Stimulated activated CD4-positive, alpha-beta T cell treated with anti-CD3 and anti-CD28 coated beads, Interleukin-4, amount 100 ng/mL, for 1 hour (primary cell): ENCODE data around the gene ZNF223.

Source experiments
- DNase-seq: peaks from one replicate; pipeline ENCODE4 v3.0.0-alpha.2; 2020

The ZNF223 gene

GRCh38 chr19:44051650-44052402, at the start of gene ZNF223:
TSS of gene ZNF223 (plus strand) at chr19:44052036. CDS start at chr19:44055177, 3,141 bp downstream.
- DNase-seq, result peak; percentile 76

DNA sequence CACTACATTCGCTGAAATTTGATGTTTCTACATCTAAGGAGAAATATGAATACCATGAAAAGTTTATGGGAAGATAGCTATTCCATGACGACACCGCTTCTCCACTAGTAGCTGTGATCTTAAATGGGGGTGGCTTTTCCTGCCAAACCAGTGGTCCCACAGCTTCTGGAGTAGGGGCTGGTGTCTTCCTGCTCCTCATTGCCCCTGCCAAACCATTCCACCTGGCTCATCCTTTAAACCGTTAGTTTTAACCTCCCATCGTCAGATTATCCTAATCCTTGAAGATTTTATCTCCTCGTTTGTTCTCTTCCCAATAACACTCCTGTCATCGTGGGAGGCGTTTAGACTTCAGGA, 49.6 kb upstream of the ZNF223 start:
- no peak for DNase-seq

GRCh38 chr19:44002566-44003460, 49.0 kb upstream of the ZNF223 start, which contains the start of gene ZNF230:
TSS of gene ZNF230 (plus strand) at chr19:44002957. CDS start at chr19:44007079, 4,122 bp downstream.
- peak; percentile 73 for DNase-seq

DNA sequence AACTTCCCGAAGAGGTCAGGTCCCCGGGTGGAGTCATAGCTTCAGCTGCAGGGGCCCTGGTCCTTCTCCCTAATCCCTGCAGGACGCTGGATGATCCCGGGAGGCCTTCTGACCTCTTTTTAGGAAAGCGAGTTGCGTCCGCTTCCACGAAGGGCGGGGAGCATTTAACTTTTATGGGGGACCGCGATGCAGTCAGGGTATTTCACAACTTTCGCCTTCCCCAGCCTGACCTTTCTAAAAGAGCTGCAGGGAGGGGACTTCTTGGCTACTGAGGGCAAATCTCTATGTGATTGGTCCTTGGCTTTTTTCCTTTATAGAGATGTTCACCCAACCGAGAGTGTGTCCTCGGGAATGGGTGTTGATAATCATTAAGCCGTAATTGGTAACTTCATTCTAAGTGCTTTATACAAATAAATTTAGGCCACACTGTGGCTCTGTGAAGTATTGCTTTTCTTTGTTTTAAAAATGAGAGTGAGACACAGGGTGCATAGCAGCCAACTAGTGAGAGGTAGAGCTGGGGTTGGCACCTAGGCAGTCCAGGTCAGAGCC, 48.3 kb upstream of the ZNF223 start:
- DNase-seq, result no peak

GRCh38 chr19:44005973-44006372, 45.9 kb upstream of the ZNF223 start:
- DNase-seq, result no peak

GRCh38 chr19:44007473-44007872, 44.4 kb upstream of the ZNF223 start:
- no peak for DNase-seq

DNA sequence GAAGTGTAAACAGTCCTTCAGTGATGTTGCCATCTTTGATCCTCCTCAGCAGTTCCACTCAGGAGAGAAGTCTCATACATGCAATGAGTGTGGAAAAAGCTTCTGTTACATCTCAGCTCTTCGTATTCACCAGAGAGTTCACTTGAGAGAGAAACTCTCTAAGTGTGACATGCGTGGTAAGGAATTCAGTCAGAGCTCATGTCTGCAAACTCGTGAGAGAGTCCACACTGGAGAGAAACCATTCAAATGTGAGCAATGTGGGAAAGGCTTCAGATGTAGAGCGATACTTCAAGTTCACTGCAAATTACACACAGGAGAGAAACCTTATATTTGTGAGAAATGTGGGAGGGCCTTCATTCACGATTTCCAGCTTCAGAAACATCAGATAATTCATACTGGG, 41.4 kb upstream of the ZNF223 start:
- DNase-seq, result no peak

GRCh38 chr19:44019498-44019897, 32.3 kb upstream of the ZNF223 start:
- DNase-seq, result no peak

GRCh38 chr19:44021221-44021620, 30.6 kb upstream of the ZNF223 start:
- DNase-seq, result no peak

DNA sequence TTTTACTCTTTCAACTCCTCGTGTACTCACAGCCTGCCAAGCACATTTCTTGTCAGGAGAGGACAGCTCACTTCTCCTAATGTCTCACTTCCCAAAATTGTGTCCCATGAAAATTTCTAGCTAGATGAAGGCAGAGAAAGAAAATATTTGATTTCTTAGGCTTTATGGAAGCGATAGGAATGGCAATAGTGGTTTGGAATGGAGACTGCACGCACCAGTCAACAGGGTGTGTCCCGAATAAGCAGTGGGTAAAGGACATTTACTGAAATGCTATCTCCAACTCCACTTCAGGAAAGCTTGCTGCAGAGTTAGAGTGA, 27.0 kb upstream of the ZNF223 start:
- no peak for DNase-seq

GRCh38 chr19:44025217-44025936, 26.5 kb upstream of the ZNF223 start, which contains the start of gene ZNF222:
TSS of gene ZNF222 (plus strand) at chr19:44025379. CDS start at chr19:44025437, 58 bp downstream.
- peak; percentile 70 for DNase-seq

DNA sequence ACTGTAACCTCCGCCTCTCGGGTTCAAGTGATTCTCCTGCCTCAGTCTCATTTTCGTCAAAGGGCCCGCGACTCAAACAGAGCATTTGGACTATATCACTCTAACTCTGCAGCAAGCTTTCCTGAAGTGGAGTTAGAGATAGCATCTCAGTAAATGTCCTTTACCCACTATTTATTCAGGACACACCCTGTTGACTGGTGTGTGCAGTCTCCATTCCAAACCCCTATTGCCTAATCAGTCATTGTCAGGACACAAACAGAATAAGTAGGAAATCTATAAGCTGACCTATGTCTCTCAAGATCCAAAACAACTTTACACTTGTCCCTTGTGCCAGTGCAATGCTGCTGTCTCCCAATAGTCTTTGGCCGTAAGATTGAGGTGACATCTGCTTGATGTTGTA, 25.2 kb upstream of the ZNF223 start:
- DNase-seq, result no peak

- DNase-seq, result no peak
Measured at GRCh38 chr19:44032001-44032610, 19.7 kb upstream of the ZNF223 start.

GRCh38 chr19:44042147-44042546, 9.7 kb upstream of the ZNF223 start:
- DNase-seq, result no peak

DNA sequence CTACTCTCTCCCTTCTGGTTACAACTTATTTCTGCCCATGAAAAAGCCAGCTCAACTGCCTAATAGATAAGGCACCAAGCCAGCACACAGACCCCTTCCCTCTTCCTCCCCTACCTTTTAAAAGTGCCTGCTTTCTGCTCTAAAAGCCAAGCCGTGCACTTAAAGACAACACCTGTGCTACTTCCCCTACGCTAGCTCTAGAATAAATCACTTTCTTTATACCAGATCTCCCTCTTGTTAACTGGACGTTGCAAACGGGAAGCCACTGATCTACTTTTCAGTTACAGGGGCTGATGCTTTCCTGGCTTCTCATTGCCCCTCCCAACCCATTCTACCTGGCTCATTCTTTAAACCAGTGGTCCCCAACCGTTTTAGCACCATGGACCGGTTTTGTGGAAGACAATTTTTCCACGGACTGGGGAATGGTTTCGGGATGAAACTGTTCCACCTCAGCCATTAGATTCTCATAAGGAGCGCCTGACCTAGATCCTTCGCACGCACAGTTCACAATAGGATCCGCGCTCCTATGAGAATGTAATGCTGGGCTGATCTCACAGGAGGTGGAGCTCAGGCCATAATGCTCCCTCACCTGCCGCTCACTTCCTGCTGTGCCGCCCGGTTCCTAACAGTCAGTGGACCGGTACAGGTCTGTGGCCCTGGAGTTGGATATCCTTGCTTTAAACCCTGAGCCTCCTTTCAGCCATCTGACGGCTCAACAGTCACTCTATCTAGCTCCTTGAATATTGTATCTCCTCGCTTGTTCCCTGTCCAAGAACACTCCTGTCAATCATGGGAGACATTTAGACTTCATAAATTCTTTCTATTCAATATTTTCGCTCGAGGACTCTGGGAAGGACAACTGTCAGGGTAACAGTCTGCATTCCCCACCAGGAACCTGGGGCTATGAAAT, 841 bp upstream of the ZNF223 start:
- DNase-seq, result peak; percentile 21

DNA sequence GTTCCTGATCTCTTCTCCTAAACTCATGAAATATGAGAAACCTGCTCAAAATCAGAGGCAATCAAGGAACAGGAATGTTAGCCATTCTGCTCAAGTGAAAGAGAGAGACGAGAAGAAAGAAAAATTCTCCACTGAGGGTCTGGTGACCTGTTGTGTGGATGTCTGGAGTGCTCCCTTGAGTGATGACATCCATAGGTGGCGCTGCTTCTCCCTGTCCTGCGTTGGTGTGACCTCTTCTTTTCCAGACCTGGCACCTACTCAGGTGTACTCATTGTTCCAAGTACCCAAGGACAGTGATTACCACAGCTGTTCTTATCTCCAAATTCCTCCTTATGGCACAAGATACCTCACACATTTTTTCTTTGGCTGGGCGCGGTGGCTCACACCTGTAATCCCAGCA, 4.0 kb downstream of the ZNF223 start:
- DNase-seq, result no peak

DNA sequence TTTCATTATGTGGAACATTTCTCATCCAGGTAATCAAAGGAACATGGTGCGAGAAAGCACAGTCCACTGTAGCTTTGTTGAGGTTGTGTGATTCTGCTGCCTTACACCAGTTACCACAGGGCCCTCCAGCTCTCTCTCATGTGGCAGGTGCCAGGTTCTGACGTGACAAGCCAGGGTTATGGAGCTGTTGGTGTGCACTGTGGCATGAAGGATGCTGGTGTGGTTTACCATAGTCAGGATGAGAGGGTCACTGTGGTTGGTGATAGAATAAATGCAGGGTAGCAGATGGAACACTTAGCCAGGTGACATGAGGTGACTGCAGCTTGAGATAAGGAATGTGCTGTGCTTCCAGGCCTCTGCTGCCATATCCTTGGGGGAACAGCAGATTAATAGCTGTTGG, 7.4 kb downstream of the ZNF223 start:
- DNase-seq, result no peak

DNA sequence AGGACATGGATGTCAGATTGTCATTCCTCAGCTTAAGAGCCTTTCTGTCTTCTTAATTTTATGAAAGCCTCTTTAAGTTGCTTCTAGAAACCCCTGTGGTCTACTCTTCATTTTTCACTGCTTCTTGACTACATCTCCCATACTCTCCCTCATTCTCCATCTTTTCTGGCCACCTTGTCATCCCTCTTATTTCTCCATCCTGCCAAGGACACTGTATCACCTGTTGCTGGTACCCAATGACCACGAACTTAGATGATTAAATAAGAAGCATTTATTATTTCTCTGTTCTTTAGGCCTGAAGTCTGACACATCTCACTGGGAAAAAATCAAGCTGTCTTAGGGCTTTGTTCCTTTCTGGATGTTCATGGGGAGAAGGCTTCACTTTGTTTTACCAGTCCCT, 9.2 kb downstream of the ZNF223 start:
- DNase-seq, result no peak

DNA sequence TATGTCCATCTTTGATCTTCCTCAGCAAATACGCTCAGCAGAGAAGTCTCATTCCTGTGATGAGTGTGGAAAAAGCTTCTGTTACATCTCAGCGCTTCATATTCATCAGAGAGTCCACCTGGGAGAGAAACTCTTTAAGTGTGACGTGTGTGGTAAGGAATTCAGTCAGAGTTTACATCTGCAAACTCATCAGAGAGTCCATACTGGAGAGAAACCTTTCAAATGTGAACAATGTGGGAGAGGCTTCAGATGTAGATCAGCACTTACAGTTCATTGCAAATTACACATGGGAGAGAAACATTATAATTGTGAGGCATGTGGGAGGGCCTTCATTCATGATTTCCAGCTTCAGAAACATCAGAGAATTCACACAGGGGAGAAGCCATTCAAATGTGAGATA, 14.5 kb downstream of the ZNF223 start:
- no peak for DNase-seq

GRCh38 chr19:44069415-44069814, 17.6 kb downstream of the ZNF223 start:
- no peak for DNase-seq

DNA sequence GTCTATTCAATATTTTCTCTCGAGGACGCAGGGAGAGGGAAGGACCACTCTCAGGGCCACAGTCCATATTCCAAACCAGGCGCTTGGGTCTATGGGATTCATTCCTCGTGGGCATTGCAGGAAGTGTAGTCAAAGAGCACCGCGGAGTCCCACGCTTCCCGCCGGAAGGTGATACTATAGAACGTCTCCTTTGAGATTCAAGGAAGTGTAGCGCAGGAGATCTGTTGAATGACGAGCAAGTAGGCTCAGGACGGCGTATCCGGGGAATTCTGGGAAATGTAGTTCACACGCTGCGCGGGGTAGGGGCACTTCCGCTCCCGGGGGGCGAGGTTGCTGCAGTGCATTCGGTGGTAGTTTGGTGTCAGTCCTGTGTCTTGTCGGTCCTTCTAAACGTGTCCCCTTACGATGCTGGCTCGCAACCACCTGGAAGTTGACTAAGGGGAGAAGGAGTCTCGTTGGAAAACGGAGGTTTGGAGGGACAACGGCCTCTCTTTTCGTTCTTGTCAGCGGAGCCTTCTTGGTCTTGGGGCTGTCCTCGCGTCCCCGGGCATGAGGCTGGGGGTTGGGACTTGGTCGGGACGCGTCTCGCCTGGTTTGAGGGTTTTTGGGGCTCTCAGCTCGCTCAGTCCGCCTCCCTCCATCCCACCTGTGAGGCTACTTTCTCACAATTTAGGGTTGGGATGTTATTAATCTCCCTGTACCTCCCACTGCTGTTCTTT, 20.1 kb downstream of the ZNF223 start, which contains the start of gene ZNF284:
Gene ZNF284, plus strand, starts transcription at position 336 of the 719 bp plus-strand sequence. CDS start 4,231 bp downstream, outside the sequence.
- DNase-seq, result peak; percentile 78
